ENCODE data around the gene KCNMA1. TPM values are rescaled to one million over a fixed set of nuclear protein-coding genes. Genes with fewer than 3 reads are reported as not detected.

Gene KCNMA1
- total RNA-seq, 1 experiment from 2014 or later = 31.3 TPM

DNA sequence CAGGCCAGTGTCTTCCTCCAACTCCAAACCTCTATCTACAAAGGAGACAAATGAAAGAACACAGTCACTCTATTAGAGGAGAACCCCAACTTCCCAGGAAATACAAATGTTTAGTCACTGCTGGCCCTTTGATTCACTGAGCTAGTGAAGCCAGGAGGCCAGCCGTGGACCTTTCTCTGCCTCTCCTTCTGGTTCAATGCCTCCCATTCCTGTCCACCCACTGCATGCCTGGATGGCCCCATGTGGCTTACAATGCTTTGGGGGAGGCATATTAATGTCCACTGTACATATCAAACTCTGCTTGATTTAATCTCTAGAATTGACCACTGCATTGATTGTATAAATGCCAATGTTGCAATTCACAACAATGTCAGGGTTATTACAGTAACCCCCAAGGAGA lies 687.3 kb downstream of the KCNMA1 start:
- Histone ChIP-seq H3K79me2 (ENCODE audit: low read length) (no peaks in the 10 kb centered on the region), H3K36me3 (ENCODE audit: insufficient read depth, low read length) (no peaks in the 10 kb centered on the region), H3K9me3 (ENCODE audit: low read length) (no peaks in the 10 kb centered on the region), H3K27me3 (ENCODE audit: low read length) (no peaks in the 10 kb centered on the region), H4K20me1 (ENCODE audit: insufficient read depth, low read depth, low read length) (no peaks in the 10 kb centered on the region), H3K4me3 (ENCODE audit: low read length) (no peak overlapping the region), H3K9me2 (replicated peaks; ENCODE audit: insufficient read depth, low read length) (no peaks in the 10 kb centered on the region), H3K4me1 (ENCODE audit: low read length) (no peaks in the 10 kb centered on the region), H3K27ac (ENCODE audit: low read length) (no peak overlapping the region), H2AFZ (ENCODE audit: low read length) (no peak overlapping the region), H3K9ac (ENCODE audit: low read length) (no peak overlapping the region), H3K4me2 (ENCODE audit: low read depth, low read length, poor library complexity, severe bottlenecking) (no peak overlapping the region)
- DNase-seq = no peak

DNA sequence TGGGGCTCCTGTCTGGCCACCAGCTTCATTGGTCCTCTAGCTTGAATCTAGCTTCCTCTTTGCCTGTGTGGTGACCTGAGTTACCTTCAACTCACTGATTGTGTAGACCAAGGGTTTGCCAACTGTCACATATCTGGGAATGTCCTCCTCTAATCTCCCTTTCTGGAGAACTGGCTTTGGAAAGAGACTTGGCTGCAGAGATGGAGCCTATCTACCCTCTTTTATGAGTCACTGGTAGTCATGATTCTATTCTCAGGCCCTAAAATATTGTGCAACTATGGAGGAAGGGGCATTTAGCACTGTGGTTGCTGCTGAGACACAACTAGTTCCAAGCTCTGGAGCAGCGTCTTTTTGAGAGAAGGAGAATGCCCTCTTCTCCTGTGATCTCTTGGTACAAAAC lies 691.3 kb downstream of the KCNMA1 start:
- no peaks in the 10 kb centered on the region for H3K27me3 ChIP-seq (ENCODE audit: low read length)
- no peaks in the 10 kb centered on the region for H3K9me3 ChIP-seq (ENCODE audit: low read length)
- no peak for DNase-seq
- no peaks in the 10 kb centered on the region for H3K9me2 ChIP-seq (replicated peaks; ENCODE audit: insufficient read depth, low read length)
- H3K9ac ChIP-seq (ENCODE audit: low read length) = no peak overlapping the region
- H3K27ac ChIP-seq (ENCODE audit: low read length) = no peak overlapping the region
- H3K4me2 ChIP-seq (ENCODE audit: low read depth, low read length, poor library complexity, severe bottlenecking) = no peak overlapping the region
- no peaks in the 10 kb centered on the region for H3K79me2 ChIP-seq (ENCODE audit: low read length)
- no peak overlapping the region for H3K4me3 ChIP-seq (ENCODE audit: low read length)
- no peaks in the 10 kb centered on the region for H3K4me1 ChIP-seq (ENCODE audit: low read length)
- H4K20me1 ChIP-seq (ENCODE audit: insufficient read depth, low read depth, low read length) = no peaks in the 10 kb centered on the region
- H3K36me3 ChIP-seq (ENCODE audit: insufficient read depth, low read length) = no peaks in the 10 kb centered on the region
- H2AFZ ChIP-seq (ENCODE audit: low read length) = no peak overlapping the region

GRCh38 chr10:76945166-76945565 lies 692.4 kb downstream of the KCNMA1 start:
- no peaks in the 10 kb centered on the region for H3K9me2 ChIP-seq (replicated peaks; ENCODE audit: insufficient read depth, low read length)
- no peak for DNase-seq
- H3K36me3 ChIP-seq (ENCODE audit: insufficient read depth, low read length) = no peaks in the 10 kb centered on the region
- H3K27me3 ChIP-seq (ENCODE audit: low read length) = no peaks in the 10 kb centered on the region
- H3K9me3 ChIP-seq (ENCODE audit: low read length) = no peaks in the 10 kb centered on the region
- H2AFZ ChIP-seq (ENCODE audit: low read length) = no peak overlapping the region
- H4K20me1 ChIP-seq (ENCODE audit: insufficient read depth, low read depth, low read length) = no peaks in the 10 kb centered on the region
- H3K4me2 ChIP-seq (ENCODE audit: low read depth, low read length, poor library complexity, severe bottlenecking) = no peak overlapping the region
- no peak overlapping the region for H3K9ac ChIP-seq (ENCODE audit: low read length)
- no peaks in the 10 kb centered on the region for H3K4me1 ChIP-seq (ENCODE audit: low read length)
- no peak overlapping the region for H3K27ac ChIP-seq (ENCODE audit: low read length)
- H3K79me2 ChIP-seq (ENCODE audit: low read length) = no peaks in the 10 kb centered on the region
- no peak overlapping the region for H3K4me3 ChIP-seq (ENCODE audit: low read length)

- H3K4me2 ChIP-seq (ENCODE audit: low read depth, low read length, poor library complexity, severe bottlenecking) = no peak overlapping the region
- H3K4me1 ChIP-seq (ENCODE audit: low read length) = no peaks in the 10 kb centered on the region
- no peak overlapping the region for H3K4me3 ChIP-seq (ENCODE audit: low read length)
- H3K36me3 ChIP-seq (ENCODE audit: insufficient read depth, low read length) = no peaks in the 10 kb centered on the region
- H4K20me1 ChIP-seq (ENCODE audit: insufficient read depth, low read depth, low read length) = no peaks in the 10 kb centered on the region
- no peak overlapping the region for H3K9ac ChIP-seq (ENCODE audit: low read length)
- no peaks in the 10 kb centered on the region for H3K79me2 ChIP-seq (ENCODE audit: low read length)
- no peak for DNase-seq
- H3K27me3 ChIP-seq (ENCODE audit: low read length) = no peaks in the 10 kb centered on the region
- no peaks in the 10 kb centered on the region for H3K9me2 ChIP-seq (replicated peaks; ENCODE audit: insufficient read depth, low read length)
- H3K27ac ChIP-seq (ENCODE audit: low read length) = no peak overlapping the region
- H3K9me3 ChIP-seq (ENCODE audit: low read length) = no peaks in the 10 kb centered on the region
- no peak overlapping the region for H2AFZ ChIP-seq (ENCODE audit: low read length)
These were observed 693.0 kb downstream of the KCNMA1 start for GRCh38 chr10:76944640-76945039.

- H3K4me3 ChIP-seq (ENCODE audit: low read length) = no peak overlapping the region
- H3K79me2 ChIP-seq (ENCODE audit: low read length) = no peaks in the 10 kb centered on the region
- H3K27me3 ChIP-seq (ENCODE audit: low read length) = no peaks in the 10 kb centered on the region
- no peak for DNase-seq
- H3K4me1 ChIP-seq (ENCODE audit: low read length) = no peaks in the 10 kb centered on the region
- no peak overlapping the region for H3K4me2 ChIP-seq (ENCODE audit: low read depth, low read length, poor library complexity, severe bottlenecking)
- H3K9me3 ChIP-seq (ENCODE audit: low read length) = no peaks in the 10 kb centered on the region
- no peak overlapping the region for H3K9ac ChIP-seq (ENCODE audit: low read length)
- no peaks in the 10 kb centered on the region for H3K9me2 ChIP-seq (replicated peaks; ENCODE audit: insufficient read depth, low read length)
- no peak overlapping the region for H2AFZ ChIP-seq (ENCODE audit: low read length)
- H3K27ac ChIP-seq (ENCODE audit: low read length) = no peak overlapping the region
- H3K36me3 ChIP-seq (ENCODE audit: insufficient read depth, low read length) = no peaks in the 10 kb centered on the region
- H4K20me1 ChIP-seq (ENCODE audit: insufficient read depth, low read depth, low read length) = no peaks in the 10 kb centered on the region
These were observed 694.8 kb downstream of the KCNMA1 start for GRCh38 chr10:76942628-76943416.

- H3K9me3 ChIP-seq (ENCODE audit: low read length) = no peaks in the 10 kb centered on the region
- DNase-seq = no peak
These were observed 697.6 kb downstream of the KCNMA1 start for GRCh38 chr10:76939933-76940468.

GRCh38 chr10:76937181-76937600 lies 700.4 kb downstream of the KCNMA1 start:
- Histone ChIP-seq H3K79me2 (ENCODE audit: low read length) (no peaks in the 10 kb centered on the region), H3K4me2 (ENCODE audit: low read depth, low read length, poor library complexity, severe bottlenecking) (no peak overlapping the region), H3K4me1 (ENCODE audit: low read length) (no peaks in the 10 kb centered on the region), H3K36me3 (ENCODE audit: insufficient read depth, low read length) (no peaks in the 10 kb centered on the region), H3K9ac (ENCODE audit: low read length) (no peak overlapping the region), H3K27ac (ENCODE audit: low read length) (no peak overlapping the region), H3K4me3 (ENCODE audit: low read length) (no peak overlapping the region), H3K27me3 (ENCODE audit: low read length) (no peaks in the 10 kb centered on the region), H2AFZ (ENCODE audit: low read length) (no peak overlapping the region), H3K9me3 (ENCODE audit: low read length) (no peaks in the 10 kb centered on the region), H4K20me1 (ENCODE audit: insufficient read depth, low read depth, low read length) (no peaks in the 10 kb centered on the region), H3K9me2 (replicated peaks; ENCODE audit: insufficient read depth, low read length) (no peaks in the 10 kb centered on the region)
- DNase-seq = no peak

More at GRCh38 chr10:76939933-76940468, 697.6 kb downstream of the KCNMA1 start:
- no peaks in the 10 kb centered on the region for H3K9me2 ChIP-seq (replicated peaks; ENCODE audit: insufficient read depth, low read length)
- H3K4me2 ChIP-seq (ENCODE audit: low read depth, low read length, poor library complexity, severe bottlenecking) = no peak overlapping the region
- no peaks in the 10 kb centered on the region for H3K27me3 ChIP-seq (ENCODE audit: low read length)
- no peak overlapping the region for H3K4me3 ChIP-seq (ENCODE audit: low read length)
- H3K27ac ChIP-seq (ENCODE audit: low read length) = no peak overlapping the region
- no peaks in the 10 kb centered on the region for H3K4me1 ChIP-seq (ENCODE audit: low read length)
- no peaks in the 10 kb centered on the region for H3K79me2 ChIP-seq (ENCODE audit: low read length)
- H4K20me1 ChIP-seq (ENCODE audit: insufficient read depth, low read depth, low read length) = no peaks in the 10 kb centered on the region
- H3K9ac ChIP-seq (ENCODE audit: low read length) = no peak overlapping the region
- H2AFZ ChIP-seq (ENCODE audit: low read length) = no peak overlapping the region
- H3K36me3 ChIP-seq (ENCODE audit: insufficient read depth, low read length) = no peaks in the 10 kb centered on the region

GRCh38 chr10:76935941-76936613 lies 701.5 kb downstream of the KCNMA1 start:
- H3K9me3 ChIP-seq (ENCODE audit: low read length) = no peaks in the 10 kb centered on the region
- H3K36me3 ChIP-seq (ENCODE audit: insufficient read depth, low read length) = no peaks in the 10 kb centered on the region
- no peak overlapping the region for H3K4me3 ChIP-seq (ENCODE audit: low read length)
- H4K20me1 ChIP-seq (ENCODE audit: insufficient read depth, low read depth, low read length) = no peaks in the 10 kb centered on the region
- no peaks in the 10 kb centered on the region for H3K4me1 ChIP-seq (ENCODE audit: low read length)
- no peak for DNase-seq
- H3K27me3 ChIP-seq (ENCODE audit: low read length) = no peaks in the 10 kb centered on the region
- H3K79me2 ChIP-seq (ENCODE audit: low read length) = no peaks in the 10 kb centered on the region
- H2AFZ ChIP-seq (ENCODE audit: low read length) = no peak overlapping the region
- no peak overlapping the region for H3K4me2 ChIP-seq (ENCODE audit: low read depth, low read length, poor library complexity, severe bottlenecking)
- H3K9me2 ChIP-seq (replicated peaks; ENCODE audit: insufficient read depth, low read length) = no peaks in the 10 kb centered on the region
- no peak overlapping the region for H3K27ac ChIP-seq (ENCODE audit: low read length)
- no peak overlapping the region for H3K9ac ChIP-seq (ENCODE audit: low read length)
